K562 (cell line): ENCODE measurements around the gene LSM4. TPM values are rescaled to one million over a fixed set of nuclear protein-coding genes. Genes with fewer than 3 reads are reported as not detected.

Experiments used
- ARHGAP35 ChIP-seq: fragments of 450-650 bp; IDR thresholded peaks from 2 replicates; pipeline ENCODE4 v1.6.1; 2018; ENCODE audit not compliant: partially characterized antibody
- CBX5 ChIP-seq: IDR thresholded peaks from 2 replicates; pipeline ENCODE4 v1.6.1; 2014; ENCODE audit warnings: low read depth, borderline replicate concordance
- CEBPB ChIP-seq: fragments of 450-650 bp; IDR thresholded peaks from 2 replicates; pipeline ENCODE4 v1.6.1; 2016; ENCODE audit warnings: missing genetic modification characterization, missing compliant biosample characterization
- CXXC5 ChIP-seq: fragments of 250-450 bp; sonication (Bioruptor Pico); IDR thresholded peaks from 2 replicates; pipeline ENCODE4 v1.8.0; 2022; ENCODE audit warnings: inconsistent platforms, mild to moderate bottlenecking, moderate library complexity
- DMBX1 ChIP-seq: fragments of 250-450 bp; sonication (Bioruptor Pico); IDR thresholded peaks from 2 replicates; pipeline ENCODE4 v1.8.0; 2022; ENCODE audit warnings: inconsistent platforms, mild to moderate bottlenecking, moderate library complexity, borderline replicate concordance
- FUS ChIP-seq: fragments of 200-400 bp; formaldehyde crosslinking; optimal IDR thresholded peaks from 2 replicates; pipeline ENCODE3; 2017; ENCODE audit warnings: low read depth, low read length
- HIVEP1 ChIP-seq: fragments of 250-450 bp; sonication (Bioruptor Pico); IDR thresholded peaks from 2 replicates; pipeline ENCODE4 v1.4.0; 2020; ENCODE audit warnings: mild to moderate bottlenecking
- KLF13 ChIP-seq: fragments of 450-650 bp; IDR thresholded peaks from 2 replicates; pipeline ENCODE4 v1.6.1; 2016; ENCODE audit warnings: missing genetic modification characterization, low read depth, mild to moderate bottlenecking, missing compliant biosample characterization, moderate library complexity, borderline replicate concordance
- MAZ ChIP-seq, 2 experiments: fragments of 450-650 bp in 1 of 2; sonication (generic) in 1 of 2; formaldehyde crosslinking; IDR thresholded peaks in 1 of 2; conservative IDR thresholded peaks in 1 of 2; 2 replicates each; pipeline versions ENCODE4 v1.4.0 to v1.5.0; 2020; ENCODE audit warnings: mild to moderate bottlenecking in 1 of 2, missing genetic modification reagents in 1 of 2
- NCOA2 ChIP-seq, 2 experiments: fragments of 450-650 bp; IDR thresholded peaks; 2 replicates each; pipeline ENCODE4 v1.6.1; 2018; ENCODE audit warnings: mild to moderate bottlenecking in 2 of 2, moderate library complexity in 1 of 2; ENCODE audit not compliant: partially characterized antibody in 2 of 2
- NR4A1 ChIP-seq, 2 experiments: fragments of 250-450 bp in 1 of 2; fragments of 450-650 bp in 1 of 2; sonication (Bioruptor Pico) in 1 of 2; IDR thresholded peaks; 2 replicates each; pipeline versions ENCODE4 v1.4.0 to v1.6.1; 2016 to 2020; ENCODE audit warnings: mild to moderate bottlenecking in 2 of 2, missing compliant biosample characterization in 1 of 2, missing genetic modification characterization in 1 of 2, moderate library complexity in 1 of 2
- POLR2A ChIP-seq: fragments of 450-650 bp; conservative IDR thresholded peaks from 2 replicates; pipeline ENCODE4 v1.6.1; 2016
- POLR2B ChIP-seq: fragments of 450-650 bp; IDR thresholded peaks from 2 replicates; pipeline ENCODE4 v1.6.1; 2018; ENCODE audit warnings: low read depth; ENCODE audit not compliant: partially characterized antibody
- TEAD4 ChIP-seq, 2 experiments: sonication (generic) in 1 of 2; formaldehyde crosslinking in 1 of 2; IDR thresholded peaks; 2 replicates each; pipeline versions ENCODE4 v1.6.1 to v1.8.0; 2012 to 2022; ENCODE audit warnings: borderline replicate concordance in 1 of 2, inconsistent platforms in 1 of 2, low read length in 1 of 2, mild to moderate bottlenecking in 1 of 2, missing genetic modification reagents in 1 of 2
- ZNF217 ChIP-seq: sonication (generic); formaldehyde crosslinking; IDR thresholded peaks from 2 replicates; pipeline ENCODE4 v1.8.0; 2022; ENCODE audit warnings: mild to moderate bottlenecking, missing genetic modification reagents
- ZNF347 ChIP-seq: fragments of 450-650 bp; formaldehyde crosslinking; IDR thresholded peaks from 2 replicates; pipeline ENCODE4 v1.4.0; 2020; ENCODE audit warnings: low read depth, mild to moderate bottlenecking, moderate library complexity
- polyA plus RNA-seq, 8 experiments: library from polyadenylated mRNA; depleted of rRNA in 4 of 8; stranded (reverse) in 5 of 8; unstranded in 3 of 8; fragments of >200 nt; fragmentation: Nextera tagmentation in 2 of 8; fragmentation: Illumina TruSeq in 1 of 8; extraction: Ambion mirVana in 2 of 8; extraction: Trizol in 1 of 8; gene quantifications; 2 replicates each; pipeline versions ENCODE4 v1.2.1 to v1.2.3, GENCODE V29; 2011 to 2014; ENCODE audit warnings: inconsistent platforms in 1 of 8, missing spikeins in 1 of 8
- total RNA-seq, 7 experiments: library from RNA; depleted of rRNA in 6 of 7; stranded (reverse); fragments of >200 nt in 6 of 7; fragmentation: Illumina TruSeq in 2 of 7; extraction: Trizol in 2 of 7; gene quantifications; 2 replicates each; pipeline versions ENCODE4 v1.2.1 to v1.2.3, GENCODE V29; 2011 to 2021; ENCODE audit warnings: low replicate concordance in 1 of 7
- TF ChIP-seq, protein P1 (sequence below): fragments of 450-650 bp; conservative IDR thresholded peaks from 2 replicates; pipeline ENCODE4 v1.6.1; 2016; ENCODE audit warnings: missing genetic modification characterization, low read depth, mild to moderate bottlenecking, control low read depth, missing compliant biosample characterization
- TF ChIP-seq, protein P2 (sequence below): fragments of 450-650 bp; IDR thresholded peaks from 2 replicates; pipeline ENCODE4 v1.6.1; 2016
- TF ChIP-seq, protein P3 (sequence below): fragments of 250-450 bp; sonication (Bioruptor Pico); IDR thresholded peaks from 2 replicates; pipeline ENCODE4 v1.8.0; 2021; ENCODE audit warnings: moderate library complexity, mild to moderate bottlenecking, inconsistent platforms
- TF ChIP-seq, protein P4 (sequence below): sonication (generic); formaldehyde crosslinking; IDR thresholded peaks from 2 replicates; pipeline ENCODE4 v1.8.1; 2023; ENCODE audit warnings: mild to moderate bottlenecking, missing genetic modification reagents

LSM4 gene
- total and polyA plus RNA-seq, 9 of the 15 experiments (the other 6 are each of a cell fraction or from before 2014, with no cell fraction given) = 11.9 to 763 (median 202) TPM

DNA sequence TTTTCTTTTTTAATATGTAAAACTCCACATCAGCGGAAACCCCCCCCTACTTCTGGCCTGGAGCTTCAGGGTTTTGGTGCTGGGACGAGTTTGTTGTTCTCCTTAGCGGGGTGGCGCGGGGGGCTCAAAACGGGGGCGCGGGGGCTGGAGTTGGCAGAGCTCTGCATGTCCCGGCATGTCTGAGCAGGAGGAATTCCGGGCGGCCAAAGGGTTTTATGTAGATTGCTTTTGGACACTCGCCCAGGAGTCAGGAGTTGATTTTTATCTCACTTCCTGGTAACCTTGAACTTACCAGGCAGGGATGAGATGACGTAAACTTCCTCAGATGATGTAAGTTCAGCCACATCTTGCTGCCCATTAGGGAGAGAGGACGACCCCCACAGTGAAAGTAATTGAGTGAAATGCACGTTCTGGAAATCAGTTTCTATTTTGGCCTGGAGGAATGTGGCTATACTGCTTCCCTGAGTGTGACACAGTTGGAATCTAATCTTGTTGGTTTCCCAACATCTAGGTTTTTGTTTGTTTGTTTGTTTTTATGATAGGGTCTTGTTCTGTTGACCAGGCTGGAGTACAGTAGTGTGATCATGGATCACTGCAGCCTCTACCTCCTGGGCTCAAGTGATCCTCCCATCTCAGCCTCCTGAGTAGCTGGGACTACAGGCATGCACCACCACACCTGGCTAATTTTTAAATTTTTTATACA, 42.1 kb upstream of the LSM4 start (continued):
- TF ChIP-seq, protein P1, sequence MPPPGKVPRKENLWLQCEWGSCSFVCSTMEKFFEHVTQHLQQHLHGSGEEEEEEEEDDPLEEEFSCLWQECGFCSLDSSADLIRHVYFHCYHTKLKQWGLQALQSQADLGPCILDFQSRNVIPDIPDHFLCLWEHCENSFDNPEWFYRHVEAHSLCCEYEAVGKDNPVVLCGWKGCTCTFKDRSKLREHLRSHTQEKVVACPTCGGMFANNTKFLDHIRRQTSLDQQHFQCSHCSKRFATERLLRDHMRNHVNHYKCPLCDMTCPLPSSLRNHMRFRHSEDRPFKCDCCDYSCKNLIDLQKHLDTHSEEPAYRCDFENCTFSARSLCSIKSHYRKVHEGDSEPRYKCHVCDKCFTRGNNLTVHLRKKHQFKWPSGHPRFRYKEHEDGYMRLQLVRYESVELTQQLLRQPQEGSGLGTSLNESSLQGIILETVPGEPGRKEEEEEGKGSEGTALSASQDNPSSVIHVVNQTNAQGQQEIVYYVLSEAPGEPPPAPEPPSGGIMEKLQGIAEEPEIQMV = peak; percentile 68
- TF ChIP-seq CEBPB (tag) (peak; percentile 94), ZNF217 (no peak), DMBX1 (CRISPR knock-in tag) (peak; percentile 95), TEAD4 (IDR thresholded peaks at IDR 0.05; ENCODE audit: low read length) (peak; percentile 69), TEAD4 (CRISPR knock-in tag; IDR thresholded peaks at IDR 0.05; ENCODE audit: borderline replicate concordance) (no peak), CBX5 (no peak), ZNF347 (no peak), HIVEP1 (CRISPR knock-in tag) (no peak; the same call in 1 of the 2 replicates), ARHGAP35 (no peak), NR4A1 (CRISPR knock-in tag; IDR thresholded peaks at IDR 0.05) (no peak), NR4A1 (tag; IDR thresholded peaks at IDR 0.05) (peak; percentile 95), FUS (no peak), CXXC5 (CRISPR knock-in tag) (peak; percentile 80), MAZ (CRISPR knock-in tag; conservative IDR thresholded peaks at IDR 0.05 in 1 of 2, IDR thresholded peaks at IDR 0.05 in 1 of 2) (peak; percentile 51 to 78), POLR2A (peak; percentile 55), NCOA2 (IDR thresholded peaks at IDR 0.05; ENCODE audit: partially characterized antibody in 2 of 2) (peak in 1 of 2 experiments; percentile 7), KLF13 (no peak), POLR2B (peak; percentile 50)
- TF ChIP-seq, protein P2, sequence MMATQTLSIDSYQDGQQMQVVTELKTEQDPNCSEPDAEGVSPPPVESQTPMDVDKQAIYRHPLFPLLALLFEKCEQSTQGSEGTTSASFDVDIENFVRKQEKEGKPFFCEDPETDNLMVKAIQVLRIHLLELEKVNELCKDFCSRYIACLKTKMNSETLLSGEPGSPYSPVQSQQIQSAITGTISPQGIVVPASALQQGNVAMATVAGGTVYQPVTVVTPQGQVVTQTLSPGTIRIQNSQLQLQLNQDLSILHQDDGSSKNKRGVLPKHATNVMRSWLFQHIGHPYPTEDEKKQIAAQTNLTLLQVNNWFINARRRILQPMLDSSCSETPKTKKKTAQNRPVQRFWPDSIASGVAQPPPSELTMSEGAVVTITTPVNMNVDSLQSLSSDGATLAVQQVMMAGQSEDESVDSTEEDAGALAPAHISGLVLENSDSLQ = peak; percentile 74
- TF ChIP-seq, protein P3, sequence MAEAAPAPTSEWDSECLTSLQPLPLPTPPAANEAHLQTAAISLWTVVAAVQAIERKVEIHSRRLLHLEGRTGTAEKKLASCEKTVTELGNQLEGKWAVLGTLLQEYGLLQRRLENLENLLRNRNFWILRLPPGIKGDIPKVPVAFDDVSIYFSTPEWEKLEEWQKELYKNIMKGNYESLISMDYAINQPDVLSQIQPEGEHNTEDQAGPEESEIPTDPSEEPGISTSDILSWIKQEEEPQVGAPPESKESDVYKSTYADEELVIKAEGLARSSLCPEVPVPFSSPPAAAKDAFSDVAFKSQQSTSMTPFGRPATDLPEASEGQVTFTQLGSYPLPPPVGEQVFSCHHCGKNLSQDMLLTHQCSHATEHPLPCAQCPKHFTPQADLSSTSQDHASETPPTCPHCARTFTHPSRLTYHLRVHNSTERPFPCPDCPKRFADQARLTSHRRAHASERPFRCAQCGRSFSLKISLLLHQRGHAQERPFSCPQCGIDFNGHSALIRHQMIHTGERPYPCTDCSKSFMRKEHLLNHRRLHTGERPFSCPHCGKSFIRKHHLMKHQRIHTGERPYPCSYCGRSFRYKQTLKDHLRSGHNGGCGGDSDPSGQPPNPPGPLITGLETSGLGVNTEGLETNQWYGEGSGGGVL (CRISPR knock-in tag) = no peak; the same call in none of the 2 replicates
- TF ChIP-seq, protein P4, sequence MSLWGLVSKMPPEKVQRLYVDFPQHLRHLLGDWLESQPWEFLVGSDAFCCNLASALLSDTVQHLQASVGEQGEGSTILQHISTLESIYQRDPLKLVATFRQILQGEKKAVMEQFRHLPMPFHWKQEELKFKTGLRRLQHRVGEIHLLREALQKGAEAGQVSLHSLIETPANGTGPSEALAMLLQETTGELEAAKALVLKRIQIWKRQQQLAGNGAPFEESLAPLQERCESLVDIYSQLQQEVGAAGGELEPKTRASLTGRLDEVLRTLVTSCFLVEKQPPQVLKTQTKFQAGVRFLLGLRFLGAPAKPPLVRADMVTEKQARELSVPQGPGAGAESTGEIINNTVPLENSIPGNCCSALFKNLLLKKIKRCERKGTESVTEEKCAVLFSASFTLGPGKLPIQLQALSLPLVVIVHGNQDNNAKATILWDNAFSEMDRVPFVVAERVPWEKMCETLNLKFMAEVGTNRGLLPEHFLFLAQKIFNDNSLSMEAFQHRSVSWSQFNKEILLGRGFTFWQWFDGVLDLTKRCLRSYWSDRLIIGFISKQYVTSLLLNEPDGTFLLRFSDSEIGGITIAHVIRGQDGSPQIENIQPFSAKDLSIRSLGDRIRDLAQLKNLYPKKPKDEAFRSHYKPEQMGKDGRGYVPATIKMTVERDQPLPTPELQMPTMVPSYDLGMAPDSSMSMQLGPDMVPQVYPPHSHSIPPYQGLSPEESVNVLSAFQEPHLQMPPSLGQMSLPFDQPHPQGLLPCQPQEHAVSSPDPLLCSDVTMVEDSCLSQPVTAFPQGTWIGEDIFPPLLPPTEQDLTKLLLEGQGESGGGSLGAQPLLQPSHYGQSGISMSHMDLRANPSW (CRISPR knock-in tag) = no peak
